GM19099 (cell line): ENCODE results near the gene RECK.
A peak's percentile ranks its signal among the peaks of the same experiment; 100 is the strongest.

ENCODE experiments used
- POLR2A ChIP-seq: IDR thresholded peaks from 3 replicates; pipeline ENCODE4 v1.6.1; 2011; ENCODE audit warnings: low read depth; ENCODE audit not compliant: insufficient read length; ENCODE audit errors: extremely low read depth

RECK gene

GRCh38 chr9:36150574-36151315 lies 114.0 kb downstream of the RECK start:
- TF ChIP-seq POLR2A, result no peak

GRCh38 chr9:36151316-36152210 lies 114.8 kb downstream of the RECK start:
- TF ChIP-seq POLR2A, result peak; percentile 64

- no peak for TF ChIP-seq POLR2A
These were observed 116.2 kb downstream of the RECK start for GRCh38 chr9:36152741-36153438.

GRCh38 chr9:36153746-36154145 lies 117.0 kb downstream of the RECK start:
- no peak for TF ChIP-seq POLR2A

- no peak for TF ChIP-seq POLR2A
These were observed 117.7 kb downstream of the RECK start for GRCh38 chr9:36154331-36154952.

GRCh38 chr9:36156116-36156515 lies 119.4 kb downstream of the RECK start:
- no peak for TF ChIP-seq POLR2A

GRCh38 chr9:36158122-36158521 lies 121.4 kb downstream of the RECK start:
- TF ChIP-seq POLR2A, result no peak

- TF ChIP-seq POLR2A, result no peak
These were observed 122.2 kb downstream of the RECK start for GRCh38 chr9:36158917-36159316.

- TF ChIP-seq POLR2A, result no peak
These were observed 124.5 kb downstream of the RECK start for GRCh38 chr9:36161187-36161586.

GRCh38 chr9:36162211-36162738 lies 125.6 kb downstream of the RECK start:
- TF ChIP-seq POLR2A, result no peak

- TF ChIP-seq POLR2A, result no peak
These were observed 126.5 kb downstream of the RECK start for GRCh38 chr9:36163049-36163785.

- no peak for TF ChIP-seq POLR2A
These were observed 127.1 kb downstream of the RECK start for GRCh38 chr9:36163786-36164170.

GRCh38 chr9:36164372-36164771 lies 127.7 kb downstream of the RECK start:
- TF ChIP-seq POLR2A, result no peak

- TF ChIP-seq POLR2A, result no peak
These were observed 128.3 kb downstream of the RECK start for GRCh38 chr9:36164989-36165388.
